ENCODE results near the gene CPS1. TPM values are rescaled to one million over a fixed set of nuclear protein-coding genes. Genes with fewer than 3 reads are reported as not detected.

Gene CPS1
- total and polyA plus RNA-seq, 2 experiments from 2014 or later, result 5.5 to 11.0 TPM

GRCh38 chr2:210531482-210531881, 24.9 kb upstream of the CPS1 start:
- Histone ChIP-seq H3K27me3 (ENCODE audit: insufficient read depth) (no peaks in the 10 kb centered on the region), H3F3A (replicated peaks; ENCODE audit: low read depth) (no peaks in the 10 kb centered on the region), H3K79me2 (replicated peaks; ENCODE audit: insufficient read depth) (no peaks in the 10 kb centered on the region), H3K4me2 (no peak overlapping the region), H3K9me2 (ENCODE audit: insufficient read depth) (peaks cover 2% of the 10 kb centered on the region; the same call in 1 of the 2 replicates), H3K36me3 (ENCODE audit: insufficient read depth) (no peaks in the 10 kb centered on the region), H3K4me3 (no peak overlapping the region), H4K20me1 (replicated peaks; ENCODE audit: insufficient read depth) (no peaks in the 10 kb centered on the region), H3K27ac (ENCODE audit: low read depth) (no peak overlapping the region), H3K4me1 (ENCODE audit: insufficient read depth) (peaks cover 22% of the 10 kb centered on the region), H2AFZ (no peak overlapping the region)
- H3K4me1 Mint-ChIP-seq, result peaks cover 37% of the 10 kb centered on the region
- H3K36me3 Mint-ChIP-seq (ENCODE audit: low read depth), result no peaks in the 10 kb centered on the region
- H3K4me3 Mint-ChIP-seq, result no peak overlapping the region
- H3K27me3 Mint-ChIP-seq (ENCODE audit: insufficient read depth, low read depth, poor library complexity), result peaks cover 2% of the 10 kb centered on the region
- ATAC-seq, result no peak
- no peak overlapping the region for H3K27ac Mint-ChIP-seq
- no peak for DNase-seq (ENCODE audit: low spot score)
- H3K9me3 Mint-ChIP-seq, result no peaks in the 10 kb centered on the region
- TF ChIP-seq JUNB (IDR thresholded peaks at IDR 0.05; ENCODE audit: unreplicated experiment) (no peak), CTCF (conservative IDR thresholded peaks at IDR 0.05; ENCODE audit: low read depth in 2 of 2) (no peak)

DNA sequence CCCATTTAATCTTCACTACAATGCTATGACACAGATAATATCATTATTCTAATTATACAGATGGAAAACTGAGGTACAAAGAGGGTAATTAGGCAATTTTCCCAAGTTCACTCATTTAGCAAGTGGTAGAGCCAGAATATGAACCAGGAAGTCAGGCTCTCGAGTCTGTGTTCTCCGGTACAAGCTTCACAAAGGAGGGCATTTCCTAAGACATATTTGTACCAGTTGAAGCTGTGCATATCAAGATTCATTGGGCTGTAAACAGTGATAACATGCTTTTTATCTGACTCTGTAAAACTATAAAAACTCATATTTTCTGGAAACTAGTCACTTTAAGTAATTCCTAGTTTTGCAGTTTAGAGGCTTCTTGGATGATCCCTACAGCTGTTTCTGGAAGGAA, 23.0 kb upstream of the CPS1 start:
- no peak overlapping the region for H2AFZ ChIP-seq
- Mint-ChIP-seq H3K36me3 (ENCODE audit: low read depth) (no peaks in the 10 kb centered on the region), H3K27ac (no peak overlapping the region), H3K9me3 (no peaks in the 10 kb centered on the region), H3K4me3 (no peak overlapping the region), H3K4me1 (peaks cover 33% of the 10 kb centered on the region), H3K27me3 (ENCODE audit: insufficient read depth, low read depth, poor library complexity) (peaks cover 2% of the 10 kb centered on the region)
- H3K27ac ChIP-seq (ENCODE audit: low read depth), result no peak overlapping the region
- ATAC-seq, result no peak
- H3F3A ChIP-seq (replicated peaks; ENCODE audit: low read depth), result no peaks in the 10 kb centered on the region
- H3K4me3 ChIP-seq, result no peak overlapping the region
- H3K4me2 ChIP-seq, result no peak overlapping the region
- H3K36me3 ChIP-seq (ENCODE audit: insufficient read depth), result no peaks in the 10 kb centered on the region
- no peaks in the 10 kb centered on the region for H4K20me1 ChIP-seq (replicated peaks; ENCODE audit: insufficient read depth)
- H3K4me1 ChIP-seq (ENCODE audit: insufficient read depth), result peaks cover 18% of the 10 kb centered on the region
- H3K27me3 ChIP-seq (ENCODE audit: insufficient read depth), result no peaks in the 10 kb centered on the region
- H3K9me2 ChIP-seq (ENCODE audit: insufficient read depth), result peaks cover 2% of the 10 kb centered on the region; the same call in 1 of the 2 replicates
- TF ChIP-seq, protein P1, sequence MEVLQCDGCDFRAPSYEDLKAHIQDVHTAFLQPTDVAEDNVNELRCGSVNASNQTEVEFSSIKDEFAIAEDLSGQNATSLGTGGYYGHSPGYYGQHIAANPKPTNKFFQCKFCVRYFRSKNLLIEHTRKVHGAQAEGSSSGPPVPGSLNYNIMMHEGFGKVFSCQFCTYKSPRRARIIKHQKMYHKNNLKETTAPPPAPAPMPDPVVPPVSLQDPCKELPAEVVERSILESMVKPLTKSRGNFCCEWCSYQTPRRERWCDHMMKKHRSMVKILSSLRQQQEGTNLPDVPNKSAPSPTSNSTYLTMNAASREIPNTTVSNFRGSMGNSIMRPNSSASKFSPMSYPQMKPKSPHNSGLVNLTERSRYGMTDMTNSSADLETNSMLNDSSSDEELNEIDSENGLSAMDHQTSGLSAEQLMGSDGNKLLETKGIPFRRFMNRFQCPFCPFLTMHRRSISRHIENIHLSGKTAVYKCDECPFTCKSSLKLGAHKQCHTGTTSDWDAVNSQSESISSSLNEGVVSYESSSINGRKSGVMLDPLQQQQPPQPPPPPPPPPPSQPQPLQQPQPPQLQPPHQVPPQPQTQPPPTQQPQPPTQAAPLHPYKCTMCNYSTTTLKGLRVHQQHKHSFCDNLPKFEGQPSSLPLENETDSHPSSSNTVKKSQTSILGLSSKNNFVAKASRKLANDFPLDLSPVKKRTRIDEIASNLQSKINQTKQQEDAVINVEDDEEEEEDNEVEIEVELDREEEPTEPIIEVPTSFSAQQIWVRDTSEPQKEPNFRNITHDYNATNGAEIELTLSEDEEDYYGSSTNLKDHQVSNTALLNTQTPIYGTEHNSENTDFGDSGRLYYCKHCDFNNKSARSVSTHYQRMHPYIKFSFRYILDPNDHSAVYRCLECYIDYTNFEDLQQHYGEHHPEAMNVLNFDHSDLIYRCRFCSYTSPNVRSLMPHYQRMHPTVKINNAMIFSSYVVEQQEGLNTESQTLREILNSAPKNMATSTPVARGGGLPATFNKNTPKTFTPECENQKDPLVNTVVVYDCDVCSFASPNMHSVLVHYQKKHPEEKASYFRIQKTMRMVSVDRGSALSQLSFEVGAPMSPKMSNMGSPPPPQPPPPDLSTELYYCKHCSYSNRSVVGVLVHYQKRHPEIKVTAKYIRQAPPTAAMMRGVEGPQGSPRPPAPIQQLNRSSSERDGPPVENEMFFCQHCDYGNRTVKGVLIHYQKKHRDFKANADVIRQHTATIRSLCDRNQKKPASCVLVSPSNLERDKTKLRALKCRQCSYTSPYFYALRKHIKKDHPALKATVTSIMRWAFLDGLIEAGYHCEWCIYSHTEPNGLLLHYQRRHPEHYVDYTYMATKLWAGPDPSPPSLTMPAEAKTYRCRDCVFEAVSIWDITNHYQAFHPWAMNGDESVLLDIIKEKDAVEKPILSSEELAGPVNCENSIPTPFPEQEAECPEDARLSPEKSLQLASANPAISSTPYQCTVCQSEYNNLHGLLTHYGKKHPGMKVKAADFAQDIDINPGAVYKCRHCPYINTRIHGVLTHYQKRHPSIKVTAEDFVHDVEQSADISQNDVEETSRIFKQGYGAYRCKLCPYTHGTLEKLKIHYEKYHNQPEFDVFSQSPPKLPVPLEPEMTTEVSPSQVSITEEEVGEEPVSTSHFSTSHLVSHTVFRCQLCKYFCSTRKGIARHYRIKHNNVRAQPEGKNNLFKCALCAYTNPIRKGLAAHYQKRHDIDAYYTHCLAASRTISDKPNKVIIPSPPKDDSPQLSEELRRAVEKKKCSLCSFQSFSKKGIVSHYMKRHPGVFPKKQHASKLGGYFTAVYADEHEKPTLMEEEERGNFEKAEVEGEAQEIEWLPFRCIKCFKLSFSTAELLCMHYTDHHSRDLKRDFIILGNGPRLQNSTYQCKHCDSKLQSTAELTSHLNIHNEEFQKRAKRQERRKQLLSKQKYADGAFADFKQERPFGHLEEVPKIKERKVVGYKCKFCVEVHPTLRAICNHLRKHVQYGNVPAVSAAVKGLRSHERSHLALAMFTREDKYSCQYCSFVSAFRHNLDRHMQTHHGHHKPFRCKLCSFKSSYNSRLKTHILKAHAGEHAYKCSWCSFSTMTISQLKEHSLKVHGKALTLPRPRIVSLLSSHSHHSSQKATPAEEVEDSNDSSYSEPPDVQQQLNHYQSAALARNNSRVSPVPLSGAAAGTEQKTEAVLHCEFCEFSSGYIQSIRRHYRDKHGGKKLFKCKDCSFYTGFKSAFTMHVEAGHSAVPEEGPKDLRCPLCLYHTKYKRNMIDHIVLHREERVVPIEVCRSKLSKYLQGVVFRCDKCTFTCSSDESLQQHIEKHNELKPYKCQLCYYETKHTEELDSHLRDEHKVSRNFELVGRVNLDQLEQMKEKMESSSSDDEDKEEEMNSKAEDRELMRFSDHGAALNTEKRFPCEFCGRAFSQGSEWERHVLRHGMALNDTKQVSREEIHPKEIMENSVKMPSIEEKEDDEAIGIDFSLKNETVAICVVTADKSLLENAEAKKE (CRISPR knock-in tag; IDR thresholded peaks at IDR 0.05), result no peak
- no peak for DNase-seq (ENCODE audit: low spot score)
- no peaks in the 10 kb centered on the region for H3K79me2 ChIP-seq (replicated peaks; ENCODE audit: insufficient read depth)
